HG02678 (cell line): ENCODE data around the gene SDK2.

Source experiments
- ATAC-seq: cut with Tn5 transposase; IDR thresholded peaks from one replicate; pipeline ENCODE4 v1.9.1; 2021; ENCODE audit warnings: mild to moderate bottlenecking, moderate library complexity; ENCODE audit not compliant: unreplicated experiment

The SDK2 gene

DNA sequence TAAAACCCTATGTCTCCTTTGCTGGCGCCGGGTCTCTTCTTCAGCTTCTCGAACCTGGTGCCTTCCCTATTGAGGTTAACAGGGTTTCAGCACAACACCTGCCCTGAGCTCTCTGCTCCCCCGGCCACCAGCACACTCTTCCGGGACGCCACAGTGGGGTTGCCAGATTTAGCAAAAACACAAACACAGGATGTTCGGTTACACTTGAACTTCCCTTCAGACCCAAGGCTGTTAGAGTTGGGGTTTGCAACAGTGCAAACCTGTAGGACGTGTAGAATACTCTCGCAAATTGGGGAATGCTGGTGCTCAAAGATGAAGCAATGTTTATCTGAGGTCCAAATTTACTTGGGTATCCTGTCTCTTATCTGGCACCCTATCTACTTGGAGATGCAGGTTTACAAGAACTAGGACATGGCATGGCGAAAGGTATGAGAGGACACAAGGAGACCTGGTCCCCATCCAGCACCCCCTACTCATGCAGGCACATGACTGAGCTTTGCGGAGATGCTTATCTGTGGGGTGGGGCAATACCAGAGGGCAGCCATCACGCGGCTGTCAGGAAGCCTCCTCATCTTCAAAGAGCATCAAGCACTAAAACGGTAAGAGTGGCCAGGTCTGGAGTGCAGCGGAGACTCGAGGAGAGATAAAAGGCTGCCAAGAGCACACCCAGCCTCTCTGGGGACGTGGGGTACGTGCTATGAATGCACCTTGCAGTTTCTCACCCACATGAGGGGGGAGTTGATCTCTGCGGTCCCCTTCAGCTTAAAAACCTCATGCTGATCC, 52.8 kb downstream of the SDK2 start:
- peak; percentile 80 for ATAC-seq

DNA sequence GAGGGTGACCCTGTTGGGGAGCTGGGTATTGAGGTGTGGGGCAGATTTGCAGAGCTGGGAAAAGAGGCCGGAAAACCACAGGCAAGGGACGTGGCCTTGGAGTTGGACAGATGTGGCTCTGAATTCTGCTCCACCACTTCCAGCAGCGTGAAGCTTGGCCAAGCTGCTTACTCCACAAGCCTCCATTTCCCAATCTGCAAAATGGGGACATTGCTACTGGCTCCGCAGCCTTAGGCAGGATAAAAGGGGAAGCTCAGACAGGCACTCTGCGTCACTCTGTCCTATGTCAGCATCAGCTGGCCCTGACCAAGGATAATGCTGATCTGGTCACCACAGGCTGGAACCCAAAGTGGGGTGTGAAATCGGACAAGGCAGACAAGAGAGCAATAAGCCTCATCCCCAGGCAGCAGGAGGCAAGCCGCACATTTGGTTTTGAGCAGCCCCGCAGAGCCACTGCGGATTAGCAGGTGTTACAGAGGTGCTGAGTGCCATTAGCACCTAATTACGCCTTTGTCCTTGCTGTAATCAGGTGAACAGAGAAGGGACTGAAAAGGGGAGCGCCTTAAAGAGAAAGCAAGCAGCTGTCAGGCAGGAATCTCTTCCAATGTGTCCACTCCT, 54.8 kb downstream of the SDK2 start:
- ATAC-seq, result no peak

- no peak for ATAC-seq
Observed at GRCh38 chr17:73588891-73589290, 55.4 kb downstream of the SDK2 start.

- ATAC-seq, result no peak
Observed at GRCh38 chr17:73588301-73588846, 55.9 kb downstream of the SDK2 start.

DNA sequence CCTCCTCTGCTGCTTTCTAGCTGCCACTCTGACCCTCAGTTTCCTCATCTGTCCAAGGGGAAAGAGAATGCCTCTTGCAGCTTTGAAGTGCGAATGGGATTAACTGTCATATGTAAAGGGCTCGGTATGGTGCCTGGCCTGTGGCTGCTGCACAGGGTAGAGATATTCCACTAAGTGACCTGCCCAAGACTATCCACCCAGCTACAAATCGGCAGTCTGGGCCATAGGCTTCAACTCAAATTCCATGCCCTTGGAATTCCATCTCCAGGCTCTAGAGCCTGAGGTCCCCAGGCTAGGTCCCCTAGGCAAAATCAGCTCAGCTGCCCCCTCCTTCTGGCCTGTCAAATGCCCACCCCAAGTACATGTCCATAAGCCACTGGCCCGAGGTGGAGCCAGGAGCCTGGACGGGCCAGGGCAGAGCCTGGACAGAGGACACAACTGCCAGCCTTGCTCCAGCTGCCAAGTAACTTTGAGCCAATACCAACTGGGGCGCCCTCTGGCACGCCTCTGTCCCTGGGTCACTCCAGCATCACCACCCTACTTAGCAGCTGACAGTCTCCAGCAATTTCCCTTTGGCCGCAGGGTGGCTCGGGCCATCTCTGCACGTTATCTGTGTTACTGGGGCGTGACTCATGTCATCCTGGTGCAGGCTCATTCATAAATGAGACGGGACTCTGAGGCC, 57.2 kb downstream of the SDK2 start:
- ATAC-seq, result no peak

GRCh38 chr17:73586275-73586832, 57.9 kb downstream of the SDK2 start:
- ATAC-seq, result no peak

DNA sequence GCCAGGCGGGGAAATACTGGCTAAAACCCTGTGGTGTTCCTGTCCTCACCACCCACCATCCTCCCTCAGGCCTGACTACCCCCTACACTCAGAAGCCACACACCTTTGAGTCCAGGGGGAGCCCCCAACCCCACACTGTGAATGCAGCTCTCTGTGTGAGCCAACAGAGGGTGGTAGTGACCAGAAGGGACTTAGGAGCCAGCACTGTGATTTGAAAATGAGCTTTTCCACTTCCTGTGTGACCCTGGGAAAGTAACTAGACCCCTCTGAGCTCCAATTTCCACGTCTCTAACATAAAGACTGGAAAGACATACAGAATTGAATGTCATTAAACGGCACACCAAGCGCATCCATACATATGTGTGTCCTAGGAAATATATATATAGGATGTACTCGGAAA, 58.7 kb downstream of the SDK2 start:
- no peak for ATAC-seq

DNA sequence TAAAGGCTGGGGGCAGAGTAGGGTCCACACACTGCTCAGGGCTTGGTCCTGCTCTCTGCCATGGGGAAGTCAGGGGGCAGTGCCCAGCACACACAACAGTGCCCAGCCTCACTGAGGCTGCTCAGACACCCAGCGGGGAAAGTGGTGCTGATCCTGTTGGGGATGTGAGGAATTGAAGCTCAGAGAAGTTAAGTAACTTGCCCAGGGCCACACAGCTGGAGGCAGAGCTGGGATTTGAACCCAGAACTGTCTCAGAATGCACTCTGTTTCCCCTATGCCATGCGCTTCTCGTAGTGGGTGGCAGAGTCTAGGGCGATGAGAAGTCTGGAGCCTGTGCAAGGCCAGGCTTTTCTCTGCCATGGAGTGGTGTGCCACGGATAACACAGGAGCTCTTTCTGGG, 59.3 kb downstream of the SDK2 start:
- ATAC-seq, result no peak

DNA sequence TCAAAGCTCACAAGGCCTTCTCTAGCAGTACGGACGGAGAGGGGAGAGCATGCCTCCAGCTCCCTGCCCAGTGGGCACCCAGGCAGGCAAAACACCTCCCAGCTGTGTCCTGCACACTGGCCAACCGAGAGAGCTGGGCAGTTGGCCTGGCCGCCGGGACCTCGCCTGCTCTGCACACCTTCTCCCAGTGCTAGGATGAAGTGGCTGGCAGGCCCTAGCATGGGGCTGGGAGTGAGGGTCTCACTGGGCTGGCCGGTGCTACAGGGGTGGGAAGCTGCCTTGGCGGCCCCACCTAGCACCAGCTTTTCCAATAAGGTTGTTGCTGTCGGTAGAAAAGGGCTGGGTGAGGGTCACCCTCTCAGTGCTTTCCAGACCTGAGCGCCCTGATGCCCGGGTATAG, 60.2 kb downstream of the SDK2 start:
- ATAC-seq, result no peak

DNA sequence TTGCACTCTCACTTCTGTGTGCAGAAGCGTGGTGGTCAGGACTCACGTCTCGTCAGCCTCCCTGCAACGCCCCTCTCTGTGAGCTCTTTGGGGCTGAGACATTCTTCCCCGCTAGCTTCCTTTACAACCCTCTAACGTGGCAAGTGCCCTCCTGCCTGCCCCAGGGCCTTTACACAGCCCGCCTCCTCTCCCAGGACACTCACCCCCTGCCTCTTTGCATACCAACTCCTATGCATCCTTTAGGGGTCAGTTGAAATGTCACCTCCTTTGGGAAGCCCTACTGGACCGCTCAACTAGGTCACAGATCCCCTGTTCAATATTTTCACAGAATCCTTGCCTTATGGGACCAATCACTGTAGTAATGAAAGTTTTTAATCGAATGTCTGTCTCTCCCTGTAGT, 61.4 kb downstream of the SDK2 start:
- no peak for ATAC-seq

GRCh38 chr17:73582359-73582758, 61.9 kb downstream of the SDK2 start:
- no peak for ATAC-seq

- ATAC-seq, result no peak
Observed at GRCh38 chr17:73581379-73581778, 62.9 kb downstream of the SDK2 start.

- no peak for ATAC-seq
Observed at GRCh38 chr17:73580073-73580710, 64.1 kb downstream of the SDK2 start.

DNA sequence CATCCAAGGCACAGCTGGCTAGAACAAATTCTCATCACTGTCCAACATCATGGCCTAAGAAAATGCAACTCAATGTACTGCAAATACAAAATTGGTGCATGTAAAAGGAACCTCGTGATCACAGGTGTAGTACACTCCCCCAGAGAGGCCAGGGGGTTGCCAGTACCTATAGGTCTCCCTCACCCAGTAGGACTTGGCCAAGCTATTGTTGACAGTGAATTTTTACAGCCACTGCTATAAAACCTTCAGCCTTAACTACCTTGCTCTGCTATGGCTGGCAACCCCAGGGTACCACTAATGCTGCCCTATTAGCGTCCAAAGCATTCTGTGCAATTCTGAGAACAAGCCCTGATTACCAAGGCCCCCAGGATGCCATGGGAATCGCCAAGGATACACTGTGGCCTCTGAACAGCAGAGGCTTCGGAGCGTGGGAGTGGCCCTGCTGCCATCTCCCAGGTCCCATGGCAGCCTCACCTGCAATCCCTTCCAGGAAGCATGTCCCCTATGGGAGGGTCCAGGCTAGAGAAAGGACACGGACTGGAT, 67.6 kb downstream of the SDK2 start:
- no peak for ATAC-seq

- no peak for ATAC-seq
Observed at GRCh38 chr17:73575470-73576221, 68.6 kb downstream of the SDK2 start.

- no peak for ATAC-seq
Observed at GRCh38 chr17:73571511-73572130, 72.6 kb downstream of the SDK2 start.

GRCh38 chr17:73569762-73570319, 74.4 kb downstream of the SDK2 start:
- no peak for ATAC-seq

GRCh38 chr17:73568934-73569333, 75.3 kb downstream of the SDK2 start:
- ATAC-seq, result no peak
